GM12878 (cell line): ENCODE measurements around the gene NPM1. TPM values are rescaled to one million over a fixed set of nuclear protein-coding genes. Genes with fewer than 3 reads are reported as not detected.

Experiments
- ATAC-seq: fragments of 200-7000 bp; cut with Tn5 transposase; 3 replicates; pipeline ENCODE4 v1.9.1; 2020; ENCODE audit warnings: mild to moderate bottlenecking, moderate library complexity
- BruUV-seq: library from RNA; stranded (reverse); fragments of 400-500 nt; replicated peaks from 2 replicates; lab custom pipeline; 2021; lab: Mats Ljungman, UMichigan
- CTCF ChIA-PET: fragments of 300-600 bp; sonication (Branson Sonifier 250); formaldehyde crosslinking; extraction: SDS; loops from one replicate; lab custom pipeline; 2021; ENCODE audit warnings: inconsistent platforms; lab: Yijun Ruan, JAX
- POLR2A ChIA-PET: fragments of 350-600 bp; formaldehyde crosslinking; extraction: SDS; loops from one replicate; lab custom pipeline; 2021; ENCODE audit warnings: inconsistent platforms; lab: Charles Lee
- RAD21 ChIA-PET: fragments of 300-600 bp; sonication (Branson Sonifier 250); formaldehyde crosslinking; loops from one replicate; lab custom pipeline; 2023; ENCODE audit warnings: antibody characterized with exemption; ENCODE audit not compliant: unreplicated experiment; lab: Charles Lee
- SMC1A ChIA-PET: fragments of 300-600 bp; sonication (Branson Sonifier 250); formaldehyde crosslinking; loops from one replicate; lab custom pipeline; 2023; ENCODE audit not compliant: unreplicated experiment, uncharacterized antibody; lab: Charles Lee
- DNase-seq: peaks from one replicate; pipeline ENCODE4 v3.0.0-alpha.2; 2011; ENCODE audit warnings: low read depth, low spot score
- FAIRE-seq: peaks from 3 replicates; lab custom pipeline; 2011; peaks lifted over from hg19 to GRCh38; lab: Jason Lieb, UNC
- H2AFZ ChIP-seq: 2 replicates; pipeline ENCODE4 v1.6.0; 2011; ENCODE audit warnings: low read depth, low read length, control low read depth; ENCODE audit not compliant: control insufficient read depth
- H3K27ac ChIP-seq: 2 replicates; pipeline ENCODE4 v1.5.1; 2011; ENCODE audit warnings: control low read depth; ENCODE audit not compliant: control insufficient read depth, insufficient read depth
- H3K27me3 ChIP-seq, 2 experiments: replicated peaks in 1 of 2; 2 replicates each; pipeline versions ENCODE4 v1.6.0 to v1.6.1; 2011; ENCODE audit warnings: low read length in 1 of 2; ENCODE audit not compliant: control insufficient read depth in 2 of 2, insufficient read depth in 2 of 2
- H3K36me3 ChIP-seq, 2 experiments: 2 replicates each; pipeline ENCODE4 v1.5.1; 2011; ENCODE audit warnings: low read length in 1 of 2; ENCODE audit not compliant: control insufficient read depth in 2 of 2, insufficient read depth in 2 of 2
- H3K4me1 ChIP-seq: 2 replicates; pipeline ENCODE4 v1.6.1; 2011; ENCODE audit warnings: mild to moderate bottlenecking, low read length, moderate library complexity, mixed read lengths; ENCODE audit not compliant: control insufficient read depth, insufficient read depth
- H3K4me2 ChIP-seq: 2 replicates; pipeline ENCODE4 v1.6.0; 2011; ENCODE audit warnings: control low read depth; ENCODE audit not compliant: control insufficient read depth, insufficient read depth
- H3K4me3 ChIP-seq: fragments of 200-600 bp; sonication (generic); 2 replicates; pipeline ENCODE4 v1.5.1; 2016
- H3K79me2 ChIP-seq: 2 replicates; pipeline ENCODE4 v1.6.0; 2011; ENCODE audit warnings: low read length; ENCODE audit not compliant: control insufficient read depth, insufficient read depth
- H3K9ac ChIP-seq: 2 replicates; pipeline ENCODE4 v1.8.0; 2011; ENCODE audit warnings: low read length, control low read depth, mixed read lengths; ENCODE audit not compliant: control insufficient read depth, insufficient read depth
- H3K9me3 ChIP-seq: replicated peaks from 3 replicates; pipeline ENCODE4 v1.5.1; 2011; ENCODE audit warnings: mild to moderate bottlenecking, low read length; ENCODE audit not compliant: control insufficient read depth, insufficient read depth
- H4K20me1 ChIP-seq: 2 replicates; pipeline ENCODE4 v1.6.0; 2011; ENCODE audit not compliant: control insufficient read depth, insufficient read depth
- ASH2L ChIP-seq: fragments of 300-600, 200-600 bp; sonication (generic); IDR thresholded peaks from 2 replicates; pipeline ENCODE4 v1.6.1; 2017; ENCODE audit warnings: low read depth, mild to moderate bottlenecking, borderline replicate concordance
- CREM ChIP-seq: IDR thresholded peaks from 2 replicates; pipeline ENCODE4 v1.6.1; 2014; ENCODE audit warnings: antibody characterized with exemption, low read depth
- EZH2 ChIP-seq: IDR thresholded peaks from 2 replicates; pipeline ENCODE4 v1.6.1; 2012; ENCODE audit warnings: low read depth, mild to moderate bottlenecking, control low read depth, inconsistent platforms, low read length, borderline replicate concordance; ENCODE audit not compliant: control insufficient read depth
- IRF4 ChIP-seq: IDR thresholded peaks from 2 replicates; pipeline ENCODE4 v1.6.1; 2011; ENCODE audit warnings: low read depth, low read length
- KDM1A ChIP-seq: fragments of 200-600 bp; sonication (generic); IDR thresholded peaks from 2 replicates; pipeline ENCODE4 v1.6.1; 2016; ENCODE audit warnings: borderline replicate concordance
- MEF2A ChIP-seq: IDR thresholded peaks from 2 replicates; pipeline ENCODE4 v1.6.1; 2011; ENCODE audit warnings: low read depth, mild to moderate bottlenecking, low read length, moderate library complexity; ENCODE audit not compliant: insufficient read depth
- MEF2B ChIP-seq: fragments of 450-650 bp; IDR thresholded peaks from 2 replicates; pipeline ENCODE4 v1.6.1; 2018; ENCODE audit warnings: mild to moderate bottlenecking, moderate library complexity; ENCODE audit not compliant: partially characterized antibody, poor library complexity, severe bottlenecking
- MTA2 ChIP-seq: fragments of 450-650 bp; IDR thresholded peaks from 2 replicates; pipeline ENCODE4 v1.6.1; 2016; ENCODE audit warnings: low read depth, mild to moderate bottlenecking, moderate library complexity
- POLR2A ChIP-seq: IDR thresholded peaks from 2 replicates; pipeline ENCODE4 v1.6.1; 2011; ENCODE audit warnings: low read depth, mild to moderate bottlenecking, low read length
- RBBP5 ChIP-seq: fragments of 200-600 bp; sonication (generic); conservative IDR thresholded peaks from 2 replicates; pipeline ENCODE4 v1.6.1; 2016
- SP1 ChIP-seq: IDR thresholded peaks from one replicate; pipeline ENCODE4 v1.6.1; 2011; ENCODE audit warnings: low read depth, low read length
- SPI1 ChIP-seq: IDR thresholded peaks from 2 replicates; pipeline ENCODE4 v1.6.1; 2011; ENCODE audit warnings: low read depth, mild to moderate bottlenecking, low read length, moderate library complexity, borderline replicate concordance; ENCODE audit not compliant: insufficient read depth
- SRF ChIP-seq, 2 experiments: IDR thresholded peaks; 2 replicates each; pipeline ENCODE4 v1.6.1; 2011; ENCODE audit warnings: low read depth in 2 of 2, low read length in 2 of 2, mild to moderate bottlenecking in 1 of 2, moderate library complexity in 1 of 2
- ZNF384 ChIP-seq: IDR thresholded peaks from 2 replicates; pipeline ENCODE4 v1.6.1; 2012; ENCODE audit warnings: low read depth, mild to moderate bottlenecking, low read length, improper control_type of control experiment, borderline replicate concordance
- WGBS: methylation state at CpG from one replicate; pipeline ENCODE4 v1.1.6; 2016; ENCODE audit warnings: low lambda C conversion rate; ENCODE audit not compliant: insufficient replicate concordance, insufficient coverage; ENCODE audit errors: missing lambda C conversion rate; 5-methylcytosine and 5-hydroxymethylcytosine counted together
- in situ Hi-C: fragments of 300-500 bp; cut with MboI; formaldehyde crosslinking; loops from 9 replicates; pipeline ENCODE4 v1.14.3; 2018; ENCODE audit warnings: mixed read lengths
- intact Hi-C: fragments of 100-400 bp; cut with micrococcal nuclease; formaldehyde crosslinking; loops from one replicate; pipeline ENCODE4 v1.14.2; 2022; ENCODE audit not compliant: unreplicated experiment
- polyA plus RNA-seq, 11 experiments: library from polyadenylated mRNA; depleted of rRNA in 4 of 11; unstranded in 6 of 11; stranded (reverse) in 5 of 11; fragments of >200 nt; fragmentation: Nextera tagmentation in 4 of 11; fragmentation: Illumina TruSeq in 1 of 11; extraction: Ambion mirVana in 4 of 11; extraction: Trizol in 1 of 11; gene quantifications; 1 replicate in 1 of 11; 2 replicates in 10 of 11; pipeline versions ENCODE4 v1.2.1 to v1.2.3, GENCODE V29; 2011 to 2016; ENCODE audit warnings: inconsistent platforms in 2 of 11, missing spikeins in 2 of 11, low read depth in 1 of 11
- total RNA-seq, 4 experiments: library from RNA; depleted of rRNA in 3 of 4; stranded (reverse); fragments of >200 nt in 3 of 4; fragmentation: Illumina TruSeq in 1 of 4; extraction: Trizol in 1 of 4; gene quantifications; 2 replicates each; pipeline versions ENCODE4 v1.2.1 to v1.2.3, GENCODE V29; 2013 to 2021
- TF ChIP-seq, protein P1 (sequence below): IDR thresholded peaks from 2 replicates; pipeline ENCODE4 v1.6.1; 2011; ENCODE audit warnings: low read depth, mild to moderate bottlenecking, low read length, moderate library complexity, borderline replicate concordance; ENCODE audit errors: extremely low read depth
- TF ChIP-seq, protein P2 (sequence below), 3 experiments: IDR thresholded peaks in 2 of 3; conservative IDR thresholded peaks in 1 of 3; 2 replicates each; pipeline ENCODE4 v1.5.1; 2011; ENCODE audit warnings: low read depth in 3 of 3, low read length in 3 of 3, mild to moderate bottlenecking in 3 of 3, control low read depth in 2 of 3, moderate library complexity in 2 of 3, inconsistent platforms in 1 of 3, mixed read lengths in 1 of 3; ENCODE audit not compliant: control insufficient read depth in 2 of 3, insufficient read depth in 1 of 3; ENCODE audit errors: extremely low read depth in 1 of 3
- TF ChIP-seq, protein P3 (sequence below): fragments of 450-650 bp; IDR thresholded peaks from 2 replicates; pipeline ENCODE4 v1.6.1; 2017; ENCODE audit warnings: mild to moderate bottlenecking, low read depth, inconsistent platforms; ENCODE audit not compliant: poor library complexity, severe bottlenecking

NPM1 gene
- total and polyA plus RNA-seq, 10 of the 15 experiments (the other 5 are each of a cell fraction or from before 2014, with no cell fraction given), result 1,843 to 5,466 (median 2,866) TPM

DNA sequence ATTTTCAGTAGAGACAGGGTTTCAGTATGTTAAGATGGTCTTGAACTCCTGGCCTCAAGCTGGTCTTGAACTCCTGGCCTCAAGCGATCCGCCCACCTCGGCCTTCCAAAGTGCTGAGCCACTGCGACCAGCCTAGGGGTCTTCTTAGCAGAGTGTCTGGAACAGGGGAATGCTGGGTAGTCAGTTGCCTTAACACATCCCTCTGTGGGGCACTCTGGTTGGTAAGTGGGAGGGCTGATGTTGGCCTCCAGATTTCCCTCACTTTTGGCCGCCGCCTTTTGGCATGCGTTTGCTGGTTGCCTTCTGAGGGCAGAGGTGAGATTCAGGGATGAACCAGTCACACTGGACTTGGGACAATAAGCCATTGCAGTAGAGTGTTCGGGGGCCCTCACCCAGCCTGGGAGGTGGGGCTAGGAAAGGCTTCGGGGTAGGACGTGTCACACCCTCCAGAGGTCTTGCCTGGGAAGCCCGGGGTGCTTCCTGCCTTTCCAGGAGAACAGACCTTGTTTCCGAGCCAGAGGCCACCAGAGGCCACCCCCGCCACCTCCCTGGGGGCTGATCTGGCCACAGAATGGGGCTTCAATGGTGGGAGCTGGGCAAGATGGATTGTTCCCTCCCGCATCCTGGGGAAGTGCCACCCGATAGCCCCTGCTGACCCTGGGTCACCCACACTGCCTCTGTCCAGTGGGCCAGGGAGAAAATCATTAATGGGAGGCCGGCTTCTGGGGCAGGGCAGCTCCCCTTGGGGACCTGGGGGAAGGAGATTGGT lies 45.1 kb downstream of the NPM1 start (continued):
- no peak for TF ChIP-seq SRF (IDR thresholded peaks at IDR 0.05; ENCODE audit: low read depth in 2 of 2, low read length in 2 of 2)
- TF ChIP-seq KDM1A, result no peak

DNA sequence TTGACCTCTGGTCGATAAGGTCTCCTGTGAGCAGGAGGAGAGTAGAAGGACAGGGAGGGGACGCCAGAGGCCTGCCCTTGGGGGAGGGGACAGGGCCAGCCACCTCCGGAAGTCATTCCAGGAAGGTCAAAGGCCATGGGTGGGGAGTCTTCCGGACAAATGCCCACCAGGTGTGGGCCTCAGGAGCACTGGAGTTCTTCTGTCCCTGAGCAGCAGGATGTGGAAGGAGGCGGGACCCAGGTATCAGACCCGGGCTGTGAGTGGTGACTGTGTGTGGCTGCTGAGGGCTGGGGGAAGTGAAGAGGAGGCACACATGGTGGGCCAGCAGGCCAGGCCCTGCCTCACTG lies 45.7 kb downstream of the NPM1 start:
- Histone ChIP-seq H3K9me3 (no peaks in the 10 kb centered on the region), H3K36me3 (no peaks in the 10 kb centered on the region), H3K4me2 (no peak overlapping the region), H3K79me2 (no peaks in the 10 kb centered on the region), H2AFZ (no peak overlapping the region), H3K27ac (no peak overlapping the region), H3K27me3 (no peaks in the 10 kb centered on the region; a peak in 1 of 4 replicates), H3K9ac (no peak overlapping the region), H3K4me1 (no peaks in the 10 kb centered on the region), H4K20me1 (no peaks in the 10 kb centered on the region), H3K4me3 (no peak overlapping the region)
- no peak for ATAC-seq
- RAD21 ChIA-PET, result no interaction called here
- POLR2A ChIA-PET, result no interaction called here
- in situ Hi-C loops (no loop called here), intact Hi-C loops (no loop called here)
- WGBS, result 20% methylated on average over 6 of the region's 6 CpGs
- CTCF ChIA-PET, result no interaction called here
- no peak for TF ChIP-seq MEF2B
- TF ChIP-seq ZNF384, result no peak
- TF ChIP-seq, protein P1, sequence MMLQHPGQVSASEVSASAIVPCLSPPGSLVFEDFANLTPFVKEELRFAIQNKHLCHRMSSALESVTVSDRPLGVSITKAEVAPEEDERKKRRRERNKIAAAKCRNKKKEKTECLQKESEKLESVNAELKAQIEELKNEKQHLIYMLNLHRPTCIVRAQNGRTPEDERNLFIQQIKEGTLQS, result no peak
- TF ChIP-seq, protein P2, sequence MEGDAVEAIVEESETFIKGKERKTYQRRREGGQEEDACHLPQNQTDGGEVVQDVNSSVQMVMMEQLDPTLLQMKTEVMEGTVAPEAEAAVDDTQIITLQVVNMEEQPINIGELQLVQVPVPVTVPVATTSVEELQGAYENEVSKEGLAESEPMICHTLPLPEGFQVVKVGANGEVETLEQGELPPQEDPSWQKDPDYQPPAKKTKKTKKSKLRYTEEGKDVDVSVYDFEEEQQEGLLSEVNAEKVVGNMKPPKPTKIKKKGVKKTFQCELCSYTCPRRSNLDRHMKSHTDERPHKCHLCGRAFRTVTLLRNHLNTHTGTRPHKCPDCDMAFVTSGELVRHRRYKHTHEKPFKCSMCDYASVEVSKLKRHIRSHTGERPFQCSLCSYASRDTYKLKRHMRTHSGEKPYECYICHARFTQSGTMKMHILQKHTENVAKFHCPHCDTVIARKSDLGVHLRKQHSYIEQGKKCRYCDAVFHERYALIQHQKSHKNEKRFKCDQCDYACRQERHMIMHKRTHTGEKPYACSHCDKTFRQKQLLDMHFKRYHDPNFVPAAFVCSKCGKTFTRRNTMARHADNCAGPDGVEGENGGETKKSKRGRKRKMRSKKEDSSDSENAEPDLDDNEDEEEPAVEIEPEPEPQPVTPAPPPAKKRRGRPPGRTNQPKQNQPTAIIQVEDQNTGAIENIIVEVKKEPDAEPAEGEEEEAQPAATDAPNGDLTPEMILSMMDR (IDR thresholded peaks at IDR 0.05 in 2 of 3, conservative IDR thresholded peaks at IDR 0.05 in 1 of 3; ENCODE audit: control insufficient read depth in 2 of 3, extremely low read depth in 1 of 3, insufficient read depth in 1 of 3, low read depth in 3 of 3, low read length in 3 of 3), result no peak
- no peak for TF ChIP-seq RBBP5
- TF ChIP-seq ASH2L, result no peak
- no peak for TF ChIP-seq MTA2
- TF ChIP-seq, protein P3, sequence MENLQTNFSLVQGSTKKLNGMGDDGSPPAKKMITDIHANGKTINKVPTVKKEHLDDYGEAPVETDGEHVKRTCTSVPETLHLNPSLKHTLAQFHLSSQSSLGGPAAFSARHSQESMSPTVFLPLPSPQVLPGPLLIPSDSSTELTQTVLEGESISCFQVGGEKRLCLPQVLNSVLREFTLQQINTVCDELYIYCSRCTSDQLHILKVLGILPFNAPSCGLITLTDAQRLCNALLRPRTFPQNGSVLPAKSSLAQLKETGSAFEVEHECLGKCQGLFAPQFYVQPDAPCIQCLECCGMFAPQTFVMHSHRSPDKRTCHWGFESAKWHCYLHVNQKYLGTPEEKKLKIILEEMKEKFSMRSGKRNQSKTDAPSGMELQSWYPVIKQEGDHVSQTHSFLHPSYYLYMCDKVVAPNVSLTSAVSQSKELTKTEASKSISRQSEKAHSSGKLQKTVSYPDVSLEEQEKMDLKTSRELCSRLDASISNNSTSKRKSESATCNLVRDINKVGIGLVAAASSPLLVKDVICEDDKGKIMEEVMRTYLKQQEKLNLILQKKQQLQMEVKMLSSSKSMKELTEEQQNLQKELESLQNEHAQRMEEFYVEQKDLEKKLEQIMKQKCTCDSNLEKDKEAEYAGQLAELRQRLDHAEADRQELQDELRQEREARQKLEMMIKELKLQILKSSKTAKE, result no peak
- TF ChIP-seq SPI1, result no peak
- no peak for TF ChIP-seq MEF2A
- no peak for TF ChIP-seq SP1
- no peak for TF ChIP-seq POLR2A
- TF ChIP-seq IRF4, result no peak
- TF ChIP-seq CREM, result no peak
- TF ChIP-seq EZH2, result no peak
- BruUV-seq, result no TSS peak
- SMC1A ChIA-PET, result no interaction called here
- FAIRE-seq, result no peak
- no peak for DNase-seq
